NCI-H1092 treated with DMSO at 0.1 percent for 48 hours (cell line): ENCODE results near the gene BMPR1A.

Experiments
- DNase-seq: peaks from one replicate; lab custom pipeline; 2025; lab: John Stamatoyannopoulos, UW

Gene BMPR1A

DNA sequence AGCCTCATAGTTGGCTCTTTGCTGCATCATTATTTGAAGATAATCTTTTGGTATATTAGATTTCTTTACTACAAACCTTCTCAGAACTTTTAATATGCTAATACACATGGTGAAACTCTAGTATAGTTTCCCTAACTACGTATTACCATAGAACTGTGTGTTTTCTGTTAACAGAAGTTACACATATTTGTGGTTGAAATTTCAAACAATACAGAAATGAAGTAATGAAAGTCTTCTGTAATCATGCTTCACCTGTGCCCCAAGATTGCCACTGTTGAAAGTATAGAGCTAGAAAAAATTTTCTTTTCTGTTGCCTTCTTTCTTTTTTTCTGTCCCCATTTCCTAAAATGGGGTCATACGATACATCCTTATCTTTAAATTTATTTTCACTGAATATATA, 9.1 kb downstream of the BMPR1A start:
- no peak for DNase-seq

DNA sequence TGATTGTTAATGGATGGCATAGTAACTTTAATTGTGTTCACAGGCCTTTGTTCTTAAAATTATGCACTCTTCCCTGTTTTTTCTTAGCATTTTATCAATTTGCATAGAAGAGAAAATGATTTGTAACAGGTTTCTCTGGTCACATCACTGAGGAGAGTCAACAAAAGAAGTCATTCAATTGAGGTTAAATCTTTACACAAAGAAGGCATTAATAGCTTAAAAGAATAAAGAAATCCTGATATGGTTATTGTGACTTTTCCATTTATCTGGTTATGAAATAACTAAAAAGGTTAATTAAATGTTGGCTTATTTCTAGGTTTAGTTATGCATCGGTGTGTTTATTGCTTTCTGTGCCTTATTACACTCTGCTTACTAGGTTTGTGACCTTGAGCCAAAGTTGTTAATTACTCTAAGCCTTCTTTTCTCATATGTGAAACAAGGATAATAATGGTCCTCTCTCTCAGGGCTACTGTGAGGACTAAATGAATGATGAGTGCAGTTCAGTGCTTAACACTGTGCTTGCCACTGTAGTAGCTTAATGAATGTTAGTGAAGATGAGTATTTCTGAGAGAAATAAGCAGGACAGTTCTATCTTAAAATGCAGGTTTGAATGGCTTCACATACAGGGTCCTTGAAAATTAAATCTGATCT, 12.1 kb downstream of the BMPR1A start:
- DNase-seq = no peak

DNA sequence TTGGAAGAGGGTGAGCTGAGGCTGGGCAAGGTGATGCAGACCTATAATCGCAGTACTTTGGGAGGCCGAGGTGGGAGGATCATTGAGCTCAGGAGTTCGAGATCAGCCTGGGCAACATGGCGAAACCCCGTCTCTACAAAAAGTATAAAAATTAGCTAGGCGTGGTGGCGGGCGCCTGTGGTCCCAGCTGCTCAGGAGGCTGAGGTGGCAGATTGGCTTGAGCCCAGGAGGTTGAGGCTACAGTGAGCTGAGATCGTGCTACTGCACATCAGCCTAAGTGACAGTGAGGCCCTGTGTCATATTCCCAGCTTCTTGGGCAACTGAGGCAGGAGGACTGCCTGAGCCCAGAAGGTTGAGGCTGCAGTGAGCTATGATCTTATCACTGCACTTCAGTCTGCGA, 13.6 kb downstream of the BMPR1A start:
- no peak for DNase-seq

DNA sequence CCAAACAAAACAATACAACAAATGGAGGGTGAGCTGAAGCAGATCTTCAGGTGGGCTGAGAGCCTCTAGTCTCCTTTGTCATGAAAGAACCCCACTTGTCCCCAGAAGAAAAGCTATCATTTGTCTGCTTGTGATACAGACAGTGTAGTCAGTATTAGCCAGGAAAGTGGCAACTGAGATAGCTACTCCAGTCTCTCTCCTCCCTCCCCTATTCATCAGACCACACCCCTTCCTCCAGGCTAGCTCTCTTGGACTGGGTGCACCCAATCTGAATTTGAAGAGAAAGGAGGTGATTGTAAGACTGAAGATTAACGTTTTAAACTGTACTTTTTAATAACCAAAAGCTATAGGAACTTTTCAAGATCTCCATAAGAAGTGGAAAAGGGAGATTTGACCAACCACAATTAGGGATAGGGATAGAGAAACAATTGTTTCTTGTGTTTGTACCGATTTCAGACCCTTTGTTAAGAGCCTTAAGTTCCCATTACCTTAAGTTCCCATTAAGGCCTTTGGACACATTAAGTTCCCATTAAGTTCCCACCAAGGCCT, 14.1 kb downstream of the BMPR1A start:
- DNase-seq = no peak

DNA sequence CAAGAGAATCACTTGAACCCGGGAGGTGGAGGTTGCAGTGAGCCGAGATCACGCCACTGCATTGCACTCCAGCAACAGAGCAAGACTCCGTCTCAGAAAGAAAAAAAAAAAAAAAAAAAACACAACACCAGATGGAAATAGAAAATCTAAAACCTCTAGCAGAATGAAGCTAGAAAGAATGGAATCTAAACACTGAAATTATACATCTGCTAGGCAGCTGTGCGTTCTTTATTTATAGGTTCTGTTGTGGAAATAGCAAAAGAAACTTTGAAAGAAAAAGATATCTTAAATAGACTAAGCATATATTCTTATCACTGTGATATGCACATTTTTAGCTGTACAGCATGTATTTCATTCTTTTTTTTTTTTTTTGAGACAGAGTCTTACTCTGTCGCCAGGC, 17.1 kb downstream of the BMPR1A start:
- no peak for DNase-seq

DNA sequence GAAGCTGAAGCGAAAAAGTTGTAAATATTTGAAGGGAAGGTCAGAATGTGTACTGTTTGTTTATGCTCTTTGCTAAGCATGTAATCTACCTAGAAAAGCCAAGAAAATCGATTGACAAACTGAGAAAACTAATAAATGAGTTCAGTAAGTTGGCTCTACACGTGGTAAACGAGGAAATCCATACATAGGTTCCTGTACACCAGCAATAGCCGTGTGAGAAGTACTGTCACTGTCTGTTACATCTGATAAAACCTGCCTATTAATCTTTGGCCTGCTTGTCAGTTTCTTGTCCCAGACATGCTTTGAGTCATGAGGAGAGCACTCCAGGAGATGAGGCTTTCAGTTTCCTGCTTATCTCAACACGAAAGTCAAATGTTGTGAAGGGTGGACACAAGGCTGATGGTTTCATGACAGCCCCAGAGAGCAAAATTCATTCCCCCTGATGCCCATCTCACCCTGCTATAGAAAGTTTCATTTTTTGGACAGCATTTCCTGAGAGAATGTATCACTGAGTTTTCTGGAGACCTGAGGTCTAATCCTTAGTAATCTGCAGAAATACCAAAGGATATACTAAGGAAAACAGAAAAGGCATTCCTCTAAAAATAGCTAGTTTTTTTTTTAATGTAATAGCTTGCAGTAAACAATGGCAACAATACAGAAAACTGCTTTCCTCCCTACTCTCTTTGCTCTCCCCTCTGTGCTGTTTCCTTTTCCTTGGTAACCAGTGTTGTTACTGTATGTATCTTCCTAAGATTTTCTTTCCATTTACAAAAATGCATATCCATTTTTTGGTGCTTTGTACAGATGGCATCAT, 18.8 kb downstream of the BMPR1A start:
- no peak for DNase-seq

DNA sequence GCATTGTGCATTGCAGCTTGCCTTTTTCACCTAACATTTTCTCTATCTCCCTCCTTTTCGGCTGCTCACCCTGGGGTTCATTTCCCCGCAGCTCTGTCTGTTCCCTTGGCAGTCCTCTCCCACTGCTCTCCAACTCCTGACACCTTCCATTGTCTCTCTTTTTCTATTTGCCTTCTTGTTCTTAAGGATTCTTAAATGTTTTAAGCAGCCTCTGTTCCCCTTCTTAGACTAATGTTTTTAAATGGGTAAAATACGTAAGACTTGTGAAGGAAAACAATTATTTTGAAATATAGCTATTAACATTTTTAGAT, 19.4 kb downstream of the BMPR1A start:
- no peak for DNase-seq

DNA sequence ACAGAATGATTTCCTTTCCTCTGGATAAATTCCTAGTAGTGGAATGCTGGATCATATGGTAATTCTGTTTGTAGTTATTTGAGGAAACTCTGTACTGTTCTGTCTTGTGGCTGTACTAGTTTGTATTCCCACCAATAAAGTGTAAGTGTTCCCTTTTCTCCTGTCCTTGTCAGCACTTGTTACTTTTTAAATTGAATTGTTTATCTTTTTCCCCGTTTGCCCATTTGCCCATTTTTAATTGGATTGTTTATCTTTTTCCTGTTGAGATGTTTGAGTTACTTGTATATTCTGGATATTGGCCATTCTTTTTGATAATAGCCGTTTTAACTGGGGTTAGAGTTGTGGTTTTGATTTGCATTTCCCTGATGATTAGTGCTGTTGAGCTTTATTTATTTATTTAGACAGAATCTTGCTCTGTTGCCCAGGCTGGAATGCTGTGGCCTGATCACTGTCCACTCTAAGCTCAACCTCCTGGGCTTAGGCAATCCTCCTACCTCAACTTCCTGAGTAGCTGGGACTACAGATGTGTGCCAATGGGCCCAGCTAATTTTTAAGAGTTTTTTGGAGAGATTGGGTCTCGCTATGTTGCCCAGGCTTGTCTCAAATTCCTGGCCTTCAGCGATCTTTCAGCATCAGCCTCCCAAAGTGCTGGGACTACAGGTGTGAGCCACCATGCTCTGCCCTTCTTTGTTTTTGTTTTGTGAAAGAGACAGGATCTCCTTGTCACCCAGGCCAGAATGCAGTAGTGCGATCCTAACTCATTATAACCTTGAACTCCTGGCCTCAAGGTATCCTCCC, 23.0 kb downstream of the BMPR1A start:
- DNase-seq = no peak

DNA sequence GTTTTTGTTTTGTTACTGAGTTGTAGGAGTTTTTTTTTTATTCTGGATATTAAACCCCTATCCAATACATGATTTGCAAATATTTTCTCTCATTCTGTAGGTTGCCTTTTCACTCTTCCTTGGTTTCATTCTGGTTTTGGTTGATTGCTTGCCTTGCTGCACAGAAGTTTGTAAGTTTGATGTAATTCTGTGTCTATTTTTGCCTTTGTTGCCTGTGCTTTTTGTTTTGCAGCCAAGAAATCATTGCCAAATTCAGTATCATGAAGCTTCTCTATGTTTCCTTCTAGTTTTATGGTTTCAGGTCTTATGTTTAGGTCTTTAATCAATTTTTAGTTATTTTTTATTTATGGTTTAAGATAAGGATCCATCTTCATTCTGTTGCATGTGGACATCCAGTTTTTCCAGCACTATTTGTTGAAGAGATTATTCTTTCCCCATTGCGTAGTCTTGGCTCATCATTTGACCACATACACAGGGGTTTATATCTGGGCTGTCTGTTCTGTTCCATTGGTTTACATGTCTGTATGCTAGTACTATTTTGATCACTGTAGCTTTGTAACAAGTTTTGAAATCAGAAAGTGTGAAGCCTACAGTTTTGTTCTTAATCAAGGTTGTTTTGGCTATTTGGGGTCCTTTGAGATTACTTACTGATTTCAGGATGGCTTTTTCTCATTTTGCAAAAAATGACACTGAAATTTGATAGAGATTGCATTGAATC, 26.4 kb downstream of the BMPR1A start:
- DNase-seq = no peak

DNA sequence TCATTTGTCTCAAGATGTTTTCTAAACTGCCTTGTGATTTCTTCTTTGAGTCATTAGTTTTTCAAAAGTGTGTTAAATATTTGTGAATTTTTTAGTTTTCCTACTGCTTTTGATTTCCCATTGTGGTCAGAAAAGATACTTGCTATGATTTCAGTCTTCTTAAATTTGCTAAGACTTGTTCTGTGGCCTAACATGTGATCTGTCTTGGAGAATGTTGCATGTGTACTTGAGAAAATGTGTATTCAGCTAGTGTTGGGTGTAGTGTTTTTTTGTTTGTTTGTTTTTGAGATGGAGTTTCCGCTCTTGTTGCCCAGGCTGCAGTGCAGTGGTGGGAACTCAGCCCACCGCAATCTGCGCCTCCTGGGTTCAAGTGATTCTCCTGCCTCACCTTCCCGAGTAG, 28.6 kb downstream of the BMPR1A start:
- DNase-seq = no peak

DNA sequence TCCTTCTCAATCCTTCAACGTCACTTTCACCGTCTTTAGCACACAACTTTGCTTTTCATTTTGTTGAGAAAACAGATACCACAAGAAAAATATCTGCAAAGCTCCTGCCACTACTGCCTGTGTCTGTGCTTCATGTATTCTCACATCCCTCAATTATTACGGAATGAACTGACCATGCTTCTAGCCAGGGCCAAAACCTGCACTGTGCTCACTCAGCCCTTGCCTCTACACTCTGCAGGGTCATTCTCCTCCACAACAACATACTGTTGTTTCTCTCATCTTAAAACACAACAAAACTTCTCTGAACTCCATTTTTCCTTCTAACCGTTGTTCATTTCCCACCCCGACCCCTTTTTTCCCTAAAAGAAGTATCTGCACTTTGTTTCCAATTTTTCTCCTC, 29.5 kb downstream of the BMPR1A start:
- DNase-seq = no peak

DNA sequence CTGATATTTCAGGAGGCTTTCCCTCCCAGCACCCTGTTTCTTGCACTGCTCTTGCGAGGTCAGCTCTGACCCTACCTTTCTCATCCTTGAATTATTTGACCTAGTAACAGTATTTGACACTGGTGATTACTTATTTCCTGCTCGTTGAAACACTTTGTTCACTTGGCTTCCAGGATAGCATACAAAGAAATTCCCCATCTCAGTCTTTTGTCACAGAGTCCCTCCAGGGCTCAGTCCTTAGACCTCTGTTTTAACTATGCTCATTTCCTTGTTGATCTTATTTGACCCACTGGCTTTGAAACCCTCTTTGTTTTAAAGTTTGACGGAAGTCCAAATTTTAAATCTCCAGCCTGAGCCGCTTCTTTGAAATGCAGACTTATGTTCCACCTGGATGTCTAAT, 29.9 kb downstream of the BMPR1A start:
- DNase-seq = no peak

DNA sequence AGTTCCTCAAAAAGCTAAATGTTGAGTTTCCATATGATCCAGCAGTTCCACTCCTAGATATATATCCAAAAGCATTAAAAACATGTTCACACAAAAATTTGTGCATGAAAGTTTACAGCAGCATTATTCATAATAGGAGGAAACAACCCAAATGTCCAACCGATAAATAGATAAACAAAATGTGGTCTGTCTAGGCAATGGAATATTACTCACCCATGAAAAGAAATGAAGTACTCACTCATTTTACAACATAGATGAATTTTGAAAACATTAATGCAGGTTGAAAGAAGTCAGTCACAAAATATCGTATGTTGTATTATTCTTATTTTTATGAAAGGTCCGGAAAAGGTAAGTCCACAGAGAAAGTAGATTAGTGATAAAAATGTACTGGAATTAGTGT, 34.0 kb downstream of the BMPR1A start:
- no peak for DNase-seq

DNA sequence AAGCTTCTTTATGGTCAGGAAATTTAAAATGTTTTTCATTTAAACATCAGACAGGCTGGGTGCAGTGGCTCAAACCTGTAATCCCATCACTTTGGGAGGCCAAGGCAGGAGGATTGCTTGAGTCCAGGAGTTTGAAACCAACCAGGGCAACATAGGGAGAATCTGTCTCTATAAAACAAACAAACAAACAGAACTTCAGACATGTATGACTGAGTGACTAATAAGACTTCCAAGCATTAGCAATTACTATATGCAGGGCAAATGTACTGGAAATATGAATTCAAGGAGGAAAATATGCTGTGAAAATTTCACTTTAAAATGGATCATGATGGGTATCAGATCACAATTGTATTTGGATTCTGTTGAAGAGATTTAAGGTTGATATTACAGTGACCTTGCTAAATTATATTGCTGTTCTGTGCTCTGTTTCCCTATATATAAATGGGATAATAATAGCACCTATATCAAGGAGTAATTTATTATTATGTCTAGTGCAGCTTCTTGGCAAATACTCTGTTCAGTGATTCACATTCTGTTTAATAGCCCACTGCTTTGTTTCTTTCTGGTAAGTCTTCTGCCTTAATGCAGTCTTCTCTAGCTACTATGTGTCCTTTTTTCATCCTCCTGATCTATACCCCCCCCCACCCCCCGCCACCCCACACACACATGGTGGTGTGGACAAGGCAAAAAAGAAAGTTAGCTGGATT, 36.2 kb downstream of the BMPR1A start:
- no peak for DNase-seq

DNA sequence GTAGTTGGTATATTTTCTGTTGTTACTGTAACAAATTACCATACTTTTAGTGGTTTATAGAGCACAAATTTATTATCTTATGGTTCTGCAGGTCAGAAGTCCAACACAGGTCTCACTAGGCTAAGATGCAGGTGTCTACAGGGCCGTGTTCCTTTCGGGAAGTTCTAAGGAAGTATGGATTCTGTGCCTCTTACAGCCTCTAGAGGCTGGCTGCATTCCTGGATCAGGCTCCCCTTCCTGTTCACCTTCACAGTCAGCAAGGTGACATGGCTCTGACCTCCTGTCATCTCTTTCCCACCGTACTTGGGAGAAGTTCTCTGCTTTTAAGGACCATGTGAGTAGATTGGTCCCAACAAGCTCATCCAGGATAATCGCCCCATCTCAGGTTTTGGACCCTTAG, 37.3 kb downstream of the BMPR1A start:
- no peak for DNase-seq

DNA sequence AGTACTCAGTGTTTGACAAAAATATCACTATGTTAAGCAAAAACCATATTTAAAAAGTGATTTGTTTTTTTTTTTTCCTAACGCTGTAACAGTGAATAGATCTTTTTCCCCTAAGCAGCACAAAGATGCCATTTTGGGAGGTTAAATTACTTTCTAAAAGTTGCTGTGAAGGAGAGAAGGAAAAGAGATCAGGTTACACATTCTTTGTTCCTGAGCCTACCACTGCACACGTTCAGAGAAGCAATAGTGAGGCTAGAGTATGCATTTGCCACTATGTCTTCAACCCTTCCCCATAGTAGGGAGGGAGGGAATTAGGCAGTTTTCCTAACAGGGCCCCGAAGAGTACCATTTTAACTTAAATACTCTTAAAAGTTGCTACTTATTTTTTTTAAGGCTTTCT, 38.9 kb downstream of the BMPR1A start:
- no peak for DNase-seq

DNA sequence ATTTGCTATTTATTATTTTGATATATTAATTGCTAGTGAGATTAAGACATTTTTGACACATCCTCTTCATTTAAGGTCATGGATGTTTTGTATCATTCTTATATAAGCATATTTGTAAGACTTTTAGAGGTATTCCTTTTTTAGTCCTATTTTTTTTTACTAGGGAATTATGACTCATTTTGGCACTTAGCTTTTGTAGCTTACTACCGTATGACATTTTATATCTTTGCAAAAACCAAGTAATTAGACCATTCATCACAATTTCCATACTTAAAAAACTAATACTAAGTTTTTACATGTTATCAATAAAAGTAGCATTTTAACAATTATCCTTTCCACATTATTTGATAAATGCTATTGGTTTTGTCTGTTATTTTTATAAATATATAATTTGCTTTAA, 41.6 kb downstream of the BMPR1A start:
- DNase-seq = no peak

DNA sequence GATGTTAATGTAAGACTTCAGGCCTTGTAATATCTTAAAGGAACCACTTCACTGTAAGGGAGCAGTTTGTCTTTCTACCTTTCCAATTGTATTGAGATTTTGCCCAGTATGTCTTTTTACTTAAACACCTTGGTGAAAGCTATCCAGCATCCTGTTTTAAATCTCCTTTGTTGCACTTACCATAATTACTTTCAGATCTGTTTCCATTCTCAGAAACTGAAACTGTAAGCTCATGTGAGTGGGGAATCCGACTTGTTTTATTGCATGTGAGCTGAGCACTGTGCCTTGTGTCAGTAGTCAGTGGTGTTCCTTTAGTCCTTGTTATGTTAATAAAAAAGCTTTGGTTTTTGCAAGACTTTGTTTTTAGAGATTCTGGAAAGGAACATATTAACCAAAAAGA, 42.2 kb downstream of the BMPR1A start:
- no peak for DNase-seq

DNA sequence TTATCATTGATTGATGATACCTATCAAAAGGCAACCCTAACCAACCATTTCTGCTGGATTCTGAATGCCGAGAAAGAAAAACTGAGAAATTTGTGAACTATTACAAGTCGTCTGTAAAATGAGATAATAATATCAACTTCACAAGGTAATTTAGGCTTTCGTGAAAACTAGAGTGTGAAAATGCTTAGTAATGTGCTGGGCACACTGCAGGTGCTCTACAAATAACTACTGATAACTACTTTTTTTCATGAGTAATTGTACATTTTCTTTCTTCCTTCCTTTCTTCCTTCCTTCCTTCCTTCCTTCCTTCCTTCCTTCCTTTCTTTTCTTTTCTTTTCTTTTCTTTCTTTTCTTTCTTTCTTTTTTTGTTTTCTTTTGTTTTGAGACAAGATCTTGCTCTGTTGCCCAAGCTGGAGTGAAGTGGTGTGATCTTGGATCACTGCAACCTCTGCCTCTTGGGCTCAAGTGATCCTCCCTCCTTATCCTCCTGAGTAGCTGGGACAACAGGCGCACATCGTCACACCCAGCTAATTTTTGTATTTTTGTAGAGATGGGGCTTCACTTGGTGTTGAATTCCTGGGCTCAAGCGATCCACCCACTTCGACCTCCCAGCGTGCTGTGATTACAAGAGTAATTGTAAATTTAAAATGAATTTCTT, 42.9 kb downstream of the BMPR1A start:
- DNase-seq = no peak

DNA sequence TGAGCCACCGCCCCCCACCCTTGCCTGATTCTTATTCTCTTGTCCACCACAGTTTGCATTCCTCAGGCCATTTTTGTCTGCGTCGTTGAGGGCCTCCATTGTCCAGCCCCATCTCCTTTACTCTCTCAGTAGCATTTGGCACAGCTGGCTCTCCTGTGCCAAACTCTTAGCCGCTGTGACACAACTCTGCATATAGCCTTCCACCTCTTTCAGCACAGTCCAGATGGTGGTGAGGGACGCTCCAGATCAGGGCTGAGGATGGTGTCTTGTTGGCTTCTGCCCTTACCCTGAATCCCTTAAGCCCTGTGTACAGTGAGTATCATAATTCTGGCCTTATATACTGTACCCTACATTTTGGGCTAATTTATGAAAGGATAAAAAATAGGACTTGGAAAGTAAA, 45.6 kb downstream of the BMPR1A start:
- DNase-seq = no peak

DNA sequence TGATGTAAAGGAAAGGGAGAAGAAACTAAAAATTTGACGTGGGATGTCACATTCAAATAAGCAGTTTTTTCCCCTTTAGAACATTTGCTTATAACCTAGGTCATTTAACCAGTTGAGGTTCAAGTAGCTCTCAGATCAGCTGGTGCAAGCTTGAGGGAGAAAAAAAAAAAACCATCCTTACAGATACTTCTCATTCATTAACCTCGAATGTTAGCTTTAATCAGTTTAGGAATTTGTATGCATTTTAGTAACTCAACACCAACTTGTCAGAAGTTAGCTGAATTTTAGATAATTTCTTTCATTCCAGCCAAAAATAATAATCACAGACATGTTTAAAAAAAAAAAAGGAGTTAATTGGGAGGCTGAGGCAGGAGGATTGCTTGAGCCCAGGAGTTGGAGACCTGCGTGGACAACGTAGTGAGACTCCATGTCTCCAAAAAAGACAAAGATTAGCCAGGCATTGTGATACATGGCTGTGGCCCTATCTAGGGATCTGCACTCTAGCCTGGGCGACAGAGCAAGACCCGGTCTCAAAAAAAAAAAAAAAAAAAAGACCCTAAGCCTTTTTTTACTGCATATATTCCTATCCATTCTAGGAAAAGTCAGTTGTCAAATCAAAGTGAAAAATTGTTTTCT, 46.2 kb downstream of the BMPR1A start:
- DNase-seq = no peak
